GM12865 (cell line): Measurements from ENCODE around the gene TNFSF15.

Experiments
- DNase-seq: peaks from one replicate; pipeline ENCODE4 v3.0.0; 2010; ENCODE audit warnings: low read depth
- H3K4me3 ChIP-seq: 2 replicates; pipeline ENCODE4 v1.5.1; 2011; ENCODE audit warnings: mild to moderate bottlenecking, low read depth, low read length, control low read depth
- CTCF ChIP-seq: IDR thresholded peaks from 2 replicates; pipeline ENCODE4 v1.5.1; 2011; ENCODE audit warnings: low read length, control low read depth, low read depth, inconsistent platforms; ENCODE audit not compliant: insufficient read depth; ENCODE audit errors: missing control alignments

The TNFSF15 gene

GRCh38 chr9:114813717-114814418 lies 8.0 kb upstream of the TNFSF15 start:
- H3K4me3 ChIP-seq, result no peak overlapping the region
- TF ChIP-seq CTCF, result no peak
- DNase-seq, result no peak

- DNase-seq, result no peak
- H3K4me3 ChIP-seq, result no peak overlapping the region
- no peak for TF ChIP-seq CTCF
These were observed 6.3 kb upstream of the TNFSF15 start for GRCh38 chr9:114811966-114812636.

GRCh38 chr9:114811301-114811700 lies 5.5 kb upstream of the TNFSF15 start:
- no peak for TF ChIP-seq CTCF
- DNase-seq, result no peak
- no peak overlapping the region for H3K4me3 ChIP-seq

- no peak for TF ChIP-seq CTCF
- H3K4me3 ChIP-seq, result no peak overlapping the region
- DNase-seq, result no peak
These were observed 4.8 kb upstream of the TNFSF15 start for GRCh38 chr9:114810614-114811013.

GRCh38 chr9:114806526-114806900 lies 674 bp upstream of the TNFSF15 start:
- DNase-seq, result no peak
- no peak for TF ChIP-seq CTCF
- no peak overlapping the region for H3K4me3 ChIP-seq

- DNase-seq, result no peak
- no peak for TF ChIP-seq CTCF
- H3K4me3 ChIP-seq, result no peak overlapping the region
These were observed 1.3 kb downstream of the TNFSF15 start for GRCh38 chr9:114804505-114804904.
